ENCODE measurements around the gene LURAP1L. TPM values are rescaled to one million over a fixed set of nuclear protein-coding genes. Genes with fewer than 3 reads are reported as not detected.

LURAP1L gene
- total RNA-seq, 1 donor from 2014 or later, result 13.3 TPM

GRCh38 chr9:12822111-12822510 is 47.3 kb downstream of the LURAP1L start:
- H3K27ac Mint-ChIP-seq (ENCODE audit: unreplicated experiment), result no peak overlapping the region
- H4K20me1 ChIP-seq (ENCODE audit: insufficient read depth, low read length), result no peaks in the 10 kb centered on the region
- H3K4me2 ChIP-seq (ENCODE audit: low read length), result no peak overlapping the region
- peaks cover 2% of the 10 kb centered on the region for H3K36me3 Mint-ChIP-seq (ENCODE audit: low read depth, unreplicated experiment)
- no peaks in the 10 kb centered on the region for H3K27me3 ChIP-seq (ENCODE audit: insufficient read depth, low read length)
- H3K9me3 Mint-ChIP-seq (ENCODE audit: unreplicated experiment), result peaks cover 4% of the 10 kb centered on the region
- peaks cover 8% of the 10 kb centered on the region for H3K4me1 Mint-ChIP-seq (ENCODE audit: low read depth, unreplicated experiment)
- no peaks in the 10 kb centered on the region for H3K9me3 ChIP-seq (ENCODE audit: insufficient read depth, low read depth, low read length)
- H3K79me2 ChIP-seq (ENCODE audit: insufficient read depth, low read length), result no peaks in the 10 kb centered on the region
- FAIRE-seq, result no peak
- no peak overlapping the region for H2AFZ ChIP-seq (ENCODE audit: low read depth, low read length)
- H3K4me3 Mint-ChIP-seq (ENCODE audit: unreplicated experiment), result no peak overlapping the region
- H3K36me3 ChIP-seq (ENCODE audit: insufficient read depth, low read length), result no peaks in the 10 kb centered on the region
- H3K9ac ChIP-seq (ENCODE audit: low read length), result no peak overlapping the region
- no peaks in the 10 kb centered on the region for H3K27me3 Mint-ChIP-seq (ENCODE audit: low read depth, unreplicated experiment)
- TF ChIP-seq CTCF (IDR thresholded peaks at IDR 0.05; ENCODE audit: insufficient read depth, low read depth, low read length) (no peak), EZH2 (IDR thresholded peaks at IDR 0.05; ENCODE audit: insufficient read depth, low read length) (no peak)
- H3K4me1 ChIP-seq (ENCODE audit: insufficient read depth, low read length), result peaks cover 10% of the 10 kb centered on the region
- DNase-seq (ENCODE audit: low read depth), result peak; percentile 68
- H3K27ac ChIP-seq (ENCODE audit: low read depth, low read length), result no peak overlapping the region
- no peak overlapping the region for H3K4me3 ChIP-seq (ENCODE audit: insufficient read depth, low read depth, low read length)

- Histone ChIP-seq H3K4me2 (ENCODE audit: low read length) (no peak overlapping the region), H3K4me1 (ENCODE audit: insufficient read depth, low read length) (no peaks in the 10 kb centered on the region), H3K9me3 (ENCODE audit: insufficient read depth, low read depth, low read length) (no peaks in the 10 kb centered on the region), H4K20me1 (ENCODE audit: insufficient read depth, low read length) (no peaks in the 10 kb centered on the region), H3K27ac (ENCODE audit: low read depth, low read length) (no peak overlapping the region), H3K36me3 (ENCODE audit: insufficient read depth, low read length) (no peaks in the 10 kb centered on the region), H3K9ac (ENCODE audit: low read length) (no peak overlapping the region), H3K79me2 (ENCODE audit: insufficient read depth, low read length) (no peaks in the 10 kb centered on the region), H3K27me3 (ENCODE audit: insufficient read depth, low read length) (no peaks in the 10 kb centered on the region), H3K4me3 (ENCODE audit: insufficient read depth, low read depth, low read length) (no peak overlapping the region), H2AFZ (ENCODE audit: low read depth, low read length) (no peak overlapping the region)
- Mint-ChIP-seq H3K4me3 (ENCODE audit: unreplicated experiment) (no peak overlapping the region), H3K4me1 (ENCODE audit: low read depth, unreplicated experiment) (no peaks in the 10 kb centered on the region), H3K36me3 (ENCODE audit: low read depth, unreplicated experiment) (no peaks in the 10 kb centered on the region), H3K27ac (ENCODE audit: unreplicated experiment) (no peak overlapping the region), H3K27me3 (ENCODE audit: low read depth, unreplicated experiment) (no peaks in the 10 kb centered on the region), H3K9me3 (ENCODE audit: unreplicated experiment) (no peaks in the 10 kb centered on the region)
- DNase-seq (ENCODE audit: low read depth) (no peak), FAIRE-seq (no peak)
- TF ChIP-seq EZH2 (IDR thresholded peaks at IDR 0.05; ENCODE audit: insufficient read depth, low read length) (no peak), CTCF (IDR thresholded peaks at IDR 0.05; ENCODE audit: insufficient read depth, low read depth, low read length) (no peak)
These were observed 52.2 kb downstream of the LURAP1L start for GRCh38 chr9:12826924-12827565.

DNA sequence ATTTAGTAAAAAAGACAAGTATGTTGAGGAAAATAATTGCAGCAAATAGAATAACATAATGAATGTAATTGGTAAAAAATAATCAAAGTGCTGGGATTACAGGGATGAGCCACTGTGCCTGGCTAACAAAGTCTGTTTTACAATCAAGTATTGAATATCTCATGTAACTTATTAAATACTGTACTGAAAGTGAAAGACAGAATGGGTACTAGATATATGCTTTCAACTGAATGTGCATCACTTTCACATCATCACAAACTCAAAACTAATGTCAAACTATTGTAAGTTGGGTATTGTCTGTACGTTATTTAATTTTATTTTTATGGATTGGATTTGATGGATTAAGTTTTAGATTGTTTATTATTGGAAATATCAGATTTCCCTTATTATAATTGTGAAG is 58.9 kb downstream of the LURAP1L start:
- TF ChIP-seq CTCF (IDR thresholded peaks at IDR 0.05; ENCODE audit: insufficient read depth, low read depth, low read length) (no peak), EZH2 (IDR thresholded peaks at IDR 0.05; ENCODE audit: insufficient read depth, low read length) (no peak)
- Histone ChIP-seq H3K4me2 (ENCODE audit: low read length) (no peak overlapping the region), H2AFZ (ENCODE audit: low read depth, low read length) (no peak overlapping the region), H4K20me1 (ENCODE audit: insufficient read depth, low read length) (no peaks in the 10 kb centered on the region), H3K27me3 (ENCODE audit: insufficient read depth, low read length) (no peaks in the 10 kb centered on the region), H3K79me2 (ENCODE audit: insufficient read depth, low read length) (no peaks in the 10 kb centered on the region), H3K27ac (ENCODE audit: low read depth, low read length) (no peak overlapping the region), H3K4me3 (ENCODE audit: insufficient read depth, low read depth, low read length) (no peak overlapping the region), H3K9me3 (ENCODE audit: insufficient read depth, low read depth, low read length) (no peaks in the 10 kb centered on the region), H3K4me1 (ENCODE audit: insufficient read depth, low read length) (no peaks in the 10 kb centered on the region), H3K36me3 (ENCODE audit: insufficient read depth, low read length) (no peaks in the 10 kb centered on the region), H3K9ac (ENCODE audit: low read length) (no peak overlapping the region)
- Mint-ChIP-seq H3K36me3 (ENCODE audit: low read depth, unreplicated experiment) (no peaks in the 10 kb centered on the region), H3K4me3 (ENCODE audit: unreplicated experiment) (no peak overlapping the region), H3K27me3 (ENCODE audit: low read depth, unreplicated experiment) (no peaks in the 10 kb centered on the region), H3K9me3 (ENCODE audit: unreplicated experiment) (peaks cover 2% of the 10 kb centered on the region), H3K27ac (ENCODE audit: unreplicated experiment) (no peak overlapping the region), H3K4me1 (ENCODE audit: low read depth, unreplicated experiment) (no peaks in the 10 kb centered on the region)
- DNase-seq (ENCODE audit: low read depth) (no peak), FAIRE-seq (no peak)
